Astrocyte (in vitro differentiated cells and primary cell): Measurements from ENCODE around the gene SLC1A1. TPM values are rescaled to one million over a fixed set of nuclear protein-coding genes. Genes with fewer than 3 reads are reported as not detected.
"Not testable (repeated sequence)": the region's sequence is repeated elsewhere in the genome, so short reads cannot be mapped to it uniquely, and the experiment has no call there.

Experiments
- DNase-seq: peaks from one replicate; pipeline ENCODE4 v3.0.0-alpha.2; 2010; ENCODE audit warnings: low read depth
- FAIRE-seq: peaks from 2 replicates; lab custom pipeline; 2011; peaks lifted over from hg19 to GRCh38; lab: Jason Lieb, UNC
- H2AFZ ChIP-seq: 2 replicates; pipeline ENCODE4 v1.6.0; 2012; ENCODE audit warnings: low read depth, low read length, inconsistent platforms
- H3K27ac ChIP-seq: 2 replicates; pipeline ENCODE4 v1.5.1; 2011; ENCODE audit warnings: low read depth, low read length, inconsistent platforms
- H3K27me3 ChIP-seq: 2 replicates; pipeline ENCODE4 v1.6.0; 2011; ENCODE audit warnings: low read length, inconsistent platforms; ENCODE audit not compliant: insufficient read depth
- H3K36me3 ChIP-seq: 2 replicates; pipeline ENCODE4 v1.5.1; 2011; ENCODE audit warnings: low read length, inconsistent platforms; ENCODE audit not compliant: insufficient read depth
- H3K4me1 ChIP-seq: 2 replicates; pipeline ENCODE4 v1.5.1; 2011; ENCODE audit warnings: low read length, inconsistent platforms; ENCODE audit not compliant: insufficient read depth
- H3K4me2 ChIP-seq: 2 replicates; pipeline ENCODE4 v1.6.0; 2012; ENCODE audit warnings: low read length, inconsistent platforms
- H3K4me3 ChIP-seq: 2 replicates; pipeline ENCODE4 v1.5.1; 2011; ENCODE audit warnings: low read depth, mild to moderate bottlenecking, low read length, inconsistent platforms; ENCODE audit not compliant: insufficient read depth
- H3K79me2 ChIP-seq: 2 replicates; pipeline ENCODE4 v1.6.0; 2012; ENCODE audit warnings: mild to moderate bottlenecking, low read length, inconsistent platforms; ENCODE audit not compliant: insufficient read depth
- H3K9ac ChIP-seq: 2 replicates; pipeline ENCODE4 v1.6.0; 2012; ENCODE audit warnings: mild to moderate bottlenecking, low read length, inconsistent platforms
- H3K9me3 ChIP-seq: 2 replicates; pipeline ENCODE4 v1.5.1; 2012; ENCODE audit warnings: low read depth, mild to moderate bottlenecking, low read length, inconsistent platforms; ENCODE audit not compliant: insufficient read depth
- H4K20me1 ChIP-seq: 2 replicates; pipeline ENCODE4 v1.6.0; 2012; ENCODE audit warnings: low read length, inconsistent platforms; ENCODE audit not compliant: insufficient read depth
- H3K27ac Mint-ChIP-seq: one replicate; pipeline ENCODE4 v1.8.0; 2021; ENCODE audit warnings: mild to moderate bottlenecking, mixed read lengths; ENCODE audit not compliant: unreplicated experiment
- H3K27me3 Mint-ChIP-seq: one replicate; pipeline ENCODE4 v1.8.0; 2021; ENCODE audit warnings: low read depth, mixed read lengths; ENCODE audit not compliant: unreplicated experiment
- H3K36me3 Mint-ChIP-seq: one replicate; pipeline ENCODE4 v1.8.0; 2021; ENCODE audit warnings: low read depth, mixed read lengths; ENCODE audit not compliant: unreplicated experiment
- H3K4me1 Mint-ChIP-seq: one replicate; pipeline ENCODE4 v1.8.0; 2021; ENCODE audit warnings: low read depth, mixed read lengths; ENCODE audit not compliant: unreplicated experiment
- H3K4me3 Mint-ChIP-seq: one replicate; pipeline ENCODE4 v1.8.0; 2021; ENCODE audit warnings: mild to moderate bottlenecking, moderate library complexity, mixed read lengths; ENCODE audit not compliant: unreplicated experiment
- H3K9me3 Mint-ChIP-seq: one replicate; pipeline ENCODE4 v1.8.0; 2021; ENCODE audit warnings: mild to moderate bottlenecking, mixed read lengths; ENCODE audit not compliant: unreplicated experiment
- EZH2 ChIP-seq: IDR thresholded peaks from 2 replicates; pipeline ENCODE4 v1.6.1; 2012; ENCODE audit warnings: mild to moderate bottlenecking, low read length, inconsistent platforms; ENCODE audit not compliant: insufficient read depth
- total RNA-seq: library from RNA; stranded (reverse); gene quantifications from 2 replicates; pipeline ENCODE4 v1.2.1, GENCODE V29; 2021
- TF ChIP-seq, protein P1 (sequence below): IDR thresholded peaks from 2 replicates; pipeline ENCODE4 v1.5.1; 2011; ENCODE audit warnings: low read depth, mild to moderate bottlenecking, inconsistent platforms, low read length, moderate library complexity; ENCODE audit not compliant: insufficient read depth

SLC1A1 gene
- total RNA-seq, 1 donor from 2014 or later: 6.7 TPM

- Histone ChIP-seq H3K4me2 (no peak overlapping the region), H3K79me2 (no peaks in the 10 kb centered on the region), H3K27me3 (no peaks in the 10 kb centered on the region), H4K20me1 (no peaks in the 10 kb centered on the region), H3K27ac (no peak overlapping the region), H2AFZ (no peak overlapping the region), H3K4me1 (no peaks in the 10 kb centered on the region), H3K9ac (no peak overlapping the region), H3K4me3 (no peak overlapping the region), H3K36me3 (no peaks in the 10 kb centered on the region), H3K9me3 (no peaks in the 10 kb centered on the region)
- Mint-ChIP-seq H3K27ac (no peak overlapping the region), H3K4me3 (no peak overlapping the region), H3K36me3 (peaks cover 3% of the 10 kb centered on the region), H3K9me3 (peaks cover 3% of the 10 kb centered on the region), H3K4me1 (no peaks in the 10 kb centered on the region), H3K27me3 (peaks cover 2% of the 10 kb centered on the region)
- peak; percentile 45 for FAIRE-seq
- TF ChIP-seq EZH2: no peak
- TF ChIP-seq, protein P1, sequence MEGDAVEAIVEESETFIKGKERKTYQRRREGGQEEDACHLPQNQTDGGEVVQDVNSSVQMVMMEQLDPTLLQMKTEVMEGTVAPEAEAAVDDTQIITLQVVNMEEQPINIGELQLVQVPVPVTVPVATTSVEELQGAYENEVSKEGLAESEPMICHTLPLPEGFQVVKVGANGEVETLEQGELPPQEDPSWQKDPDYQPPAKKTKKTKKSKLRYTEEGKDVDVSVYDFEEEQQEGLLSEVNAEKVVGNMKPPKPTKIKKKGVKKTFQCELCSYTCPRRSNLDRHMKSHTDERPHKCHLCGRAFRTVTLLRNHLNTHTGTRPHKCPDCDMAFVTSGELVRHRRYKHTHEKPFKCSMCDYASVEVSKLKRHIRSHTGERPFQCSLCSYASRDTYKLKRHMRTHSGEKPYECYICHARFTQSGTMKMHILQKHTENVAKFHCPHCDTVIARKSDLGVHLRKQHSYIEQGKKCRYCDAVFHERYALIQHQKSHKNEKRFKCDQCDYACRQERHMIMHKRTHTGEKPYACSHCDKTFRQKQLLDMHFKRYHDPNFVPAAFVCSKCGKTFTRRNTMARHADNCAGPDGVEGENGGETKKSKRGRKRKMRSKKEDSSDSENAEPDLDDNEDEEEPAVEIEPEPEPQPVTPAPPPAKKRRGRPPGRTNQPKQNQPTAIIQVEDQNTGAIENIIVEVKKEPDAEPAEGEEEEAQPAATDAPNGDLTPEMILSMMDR: peak; percentile 81
- peak; percentile 23 for DNase-seq
Measured at GRCh38 chr9:4604678-4605095, 114.4 kb downstream of the SLC1A1 start.

DNA sequence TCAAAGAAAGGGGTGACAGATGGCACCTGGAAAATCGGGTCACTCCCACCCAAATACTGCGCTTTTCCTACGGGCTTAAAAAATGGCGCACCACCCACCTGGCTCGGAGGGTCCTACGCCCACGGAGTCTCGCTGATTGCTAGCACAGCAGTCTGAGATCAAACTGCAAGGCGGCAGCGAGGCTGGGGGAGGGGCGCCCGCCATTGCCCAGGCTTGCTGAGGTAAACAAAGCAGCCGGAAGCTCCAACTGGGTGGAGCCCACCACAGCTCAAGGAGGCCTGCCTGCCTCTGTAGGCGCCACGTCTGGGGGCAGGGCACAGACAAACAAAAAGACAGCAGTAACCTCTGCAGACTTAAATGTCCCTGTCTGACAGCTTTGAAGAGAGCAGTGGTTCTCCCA lies 115.8 kb downstream of the SLC1A1 start:
- not testable (repeated sequence) for H3K4me1 ChIP-seq, H3K9ac ChIP-seq, H3K4me3 ChIP-seq, H3K79me2 ChIP-seq, H4K20me1 ChIP-seq, H3K4me2 ChIP-seq, FAIRE-seq, H3K36me3 ChIP-seq, H3K9me3 Mint-ChIP-seq, H3K27ac Mint-ChIP-seq, DNase-seq, H3K9me3 ChIP-seq, H3K27ac ChIP-seq, H2AFZ ChIP-seq, H3K36me3 Mint-ChIP-seq, H3K27me3 ChIP-seq, H3K27me3 Mint-ChIP-seq, H3K4me3 Mint-ChIP-seq, H3K4me1 Mint-ChIP-seq

DNA sequence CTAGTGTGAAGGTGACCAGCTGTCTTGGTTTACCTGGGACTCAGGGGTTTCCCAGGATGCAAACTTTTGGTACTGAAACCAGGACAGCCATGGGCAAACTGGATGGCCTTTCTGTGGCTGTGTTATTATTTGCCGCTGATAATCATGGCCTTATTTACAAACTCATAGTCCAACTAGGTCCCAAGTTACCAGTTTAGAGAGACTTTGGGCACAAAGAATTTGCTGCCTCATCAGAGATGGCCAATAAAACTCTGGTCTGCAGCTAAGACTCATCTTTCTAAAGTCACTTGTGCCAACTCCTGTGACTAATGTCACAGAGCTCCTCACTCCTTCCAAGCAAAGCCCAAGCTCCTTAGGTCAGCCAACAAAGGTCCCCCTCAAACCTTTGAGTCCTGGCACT lies 124.4 kb downstream of the SLC1A1 start:
- no peak for DNase-seq
- no peak overlapping the region for H3K4me2 ChIP-seq
- no peak overlapping the region for H3K9ac ChIP-seq
- H3K79me2 ChIP-seq: no peaks in the 10 kb centered on the region
- H3K4me3 ChIP-seq: no peak overlapping the region
- H3K4me1 ChIP-seq: no peaks in the 10 kb centered on the region
- no peak for FAIRE-seq
- Mint-ChIP-seq H3K36me3 (peaks cover 5% of the 10 kb centered on the region), H3K27ac (no peak overlapping the region), H3K4me1 (peaks cover 3% of the 10 kb centered on the region), H3K4me3 (no peak overlapping the region), H3K27me3 (no peaks in the 10 kb centered on the region), H3K9me3 (no peaks in the 10 kb centered on the region)
- no peaks in the 10 kb centered on the region for H4K20me1 ChIP-seq
- H3K36me3 ChIP-seq: no peaks in the 10 kb centered on the region
- no peaks in the 10 kb centered on the region for H3K9me3 ChIP-seq
- no peak for TF ChIP-seq EZH2
- no peak overlapping the region for H3K27ac ChIP-seq
- no peaks in the 10 kb centered on the region for H3K27me3 ChIP-seq
- no peak overlapping the region for H2AFZ ChIP-seq

DNA sequence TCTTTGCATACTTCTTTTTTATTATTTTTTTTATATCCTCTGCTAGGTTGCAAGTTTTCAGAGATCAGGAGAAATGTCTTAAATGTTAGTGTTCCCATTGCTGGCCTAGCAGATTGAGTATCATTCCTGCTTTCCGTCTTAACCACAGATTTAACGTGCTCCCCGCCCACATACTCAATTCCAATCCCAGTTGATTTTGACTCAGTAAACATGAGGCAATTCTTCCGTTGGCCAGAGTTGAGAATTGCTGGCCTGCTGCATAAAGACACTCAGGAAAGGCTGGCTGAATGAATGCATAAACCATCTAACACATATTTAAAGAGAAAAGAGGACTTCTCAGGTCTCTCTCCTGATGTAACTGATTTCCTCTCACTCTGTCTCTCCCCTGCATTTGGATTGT lies 125.0 kb downstream of the SLC1A1 start:
- Histone ChIP-seq H3K4me2 (peak overlapping the region; percentile 4), H2AFZ (peak overlapping the region; percentile 11), H3K4me1 (no peaks in the 10 kb centered on the region), H3K4me3 (no peak overlapping the region), H3K9me3 (no peaks in the 10 kb centered on the region), H3K27ac (no peak overlapping the region), H3K79me2 (no peaks in the 10 kb centered on the region), H3K36me3 (no peaks in the 10 kb centered on the region), H3K9ac (no peak overlapping the region), H4K20me1 (no peaks in the 10 kb centered on the region), H3K27me3 (no peaks in the 10 kb centered on the region)
- TF ChIP-seq, protein P1: no peak
- no peak for TF ChIP-seq EZH2
- Mint-ChIP-seq H3K9me3 (no peaks in the 10 kb centered on the region), H3K36me3 (peaks cover 5% of the 10 kb centered on the region), H3K27me3 (no peaks in the 10 kb centered on the region), H3K27ac (no peak overlapping the region), H3K4me3 (no peak overlapping the region), H3K4me1 (peaks cover 3% of the 10 kb centered on the region)
- DNase-seq: peak; percentile 81
- no peak for FAIRE-seq
